GM19025 (cell line): ENCODE measurements around the gene HERPUD1.

Experiments used
- ATAC-seq: cut with Tn5 transposase; IDR thresholded peaks from one replicate; pipeline ENCODE4 v1.9.1; 2021; ENCODE audit warnings: mild to moderate bottlenecking, low read depth, moderate library complexity; ENCODE audit not compliant: unreplicated experiment

Gene HERPUD1

DNA sequence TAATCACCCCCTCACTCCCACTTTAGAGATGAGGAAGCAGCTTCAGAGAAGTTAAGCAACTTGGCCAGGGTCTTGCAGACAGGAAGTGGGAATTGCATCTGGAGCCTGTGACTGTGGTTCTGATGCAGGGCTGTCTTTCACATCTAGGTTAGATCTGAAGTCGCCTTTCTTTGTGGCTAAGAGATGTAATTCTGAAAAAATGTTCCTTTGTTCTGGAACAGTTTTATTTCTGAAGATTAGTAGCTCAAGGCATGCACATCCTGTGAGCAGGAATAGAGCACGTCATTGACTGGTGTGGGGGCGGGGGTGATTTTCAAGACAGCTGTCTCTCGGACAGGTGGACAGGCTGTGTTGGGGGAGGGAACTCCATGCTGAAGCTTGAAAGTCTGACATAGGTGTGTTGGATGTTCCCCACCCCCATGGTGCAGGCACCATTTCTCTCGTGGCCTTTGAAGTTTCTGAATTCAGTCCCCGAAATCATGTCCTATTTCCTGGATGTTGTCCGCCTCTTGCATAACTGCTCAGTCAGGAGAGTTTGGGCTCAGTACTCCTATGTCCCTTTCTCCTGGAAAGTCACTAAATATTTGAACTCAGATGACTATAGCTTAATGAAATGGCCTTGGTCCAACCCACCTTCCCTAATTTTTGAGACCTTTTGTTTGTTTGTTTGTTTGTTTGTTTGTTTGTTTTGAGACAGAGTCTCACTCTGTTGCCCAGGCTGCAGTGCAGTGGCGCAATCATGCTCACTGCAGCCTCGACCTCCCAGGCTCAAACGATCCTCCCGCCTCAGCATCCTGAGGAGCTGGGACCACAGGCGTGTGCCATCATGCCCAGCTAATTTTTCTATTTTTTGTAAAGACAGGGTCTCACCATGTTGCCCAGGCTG lies 21.0 kb upstream of the HERPUD1 start:
- no peak for ATAC-seq

DNA sequence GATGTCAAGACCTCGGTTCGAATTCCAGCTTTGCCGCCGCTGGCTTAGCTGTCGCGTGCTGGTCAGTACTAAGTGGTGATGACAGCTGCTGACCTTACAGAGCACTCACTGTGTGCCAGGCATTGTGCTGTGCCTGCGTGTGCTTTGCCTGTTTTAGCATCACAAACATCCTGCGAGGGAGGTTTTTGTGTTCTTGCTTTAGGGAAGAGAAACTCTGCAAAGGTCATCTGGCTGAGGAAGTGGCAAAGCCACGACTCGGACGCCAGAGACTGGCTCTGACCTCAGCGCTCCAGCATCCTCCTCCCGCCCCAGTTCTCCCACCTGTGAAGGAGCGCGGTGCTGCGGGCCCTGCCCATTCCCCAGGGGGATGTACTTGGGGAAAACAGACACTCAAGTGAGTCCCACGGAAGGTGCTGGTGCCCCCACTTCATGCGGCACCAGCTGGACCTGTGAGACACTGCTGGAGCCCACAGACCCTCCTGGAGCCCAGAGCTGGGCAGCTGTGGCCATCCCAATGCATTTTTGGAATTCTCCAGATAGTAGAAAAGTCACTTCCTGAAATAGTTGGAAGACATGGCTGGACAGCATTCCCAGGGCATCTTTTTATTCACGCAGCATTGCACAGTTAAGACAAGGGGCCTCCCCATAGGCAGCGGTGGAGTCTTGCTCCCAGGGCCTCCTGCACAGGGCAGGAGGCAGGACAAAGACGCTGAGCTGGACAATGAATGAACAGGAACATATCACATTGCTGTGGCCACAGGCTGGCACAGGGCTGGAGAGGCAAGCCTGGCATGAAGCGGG lies 20.0 kb upstream of the HERPUD1 start:
- peak; percentile 74 for ATAC-seq

DNA sequence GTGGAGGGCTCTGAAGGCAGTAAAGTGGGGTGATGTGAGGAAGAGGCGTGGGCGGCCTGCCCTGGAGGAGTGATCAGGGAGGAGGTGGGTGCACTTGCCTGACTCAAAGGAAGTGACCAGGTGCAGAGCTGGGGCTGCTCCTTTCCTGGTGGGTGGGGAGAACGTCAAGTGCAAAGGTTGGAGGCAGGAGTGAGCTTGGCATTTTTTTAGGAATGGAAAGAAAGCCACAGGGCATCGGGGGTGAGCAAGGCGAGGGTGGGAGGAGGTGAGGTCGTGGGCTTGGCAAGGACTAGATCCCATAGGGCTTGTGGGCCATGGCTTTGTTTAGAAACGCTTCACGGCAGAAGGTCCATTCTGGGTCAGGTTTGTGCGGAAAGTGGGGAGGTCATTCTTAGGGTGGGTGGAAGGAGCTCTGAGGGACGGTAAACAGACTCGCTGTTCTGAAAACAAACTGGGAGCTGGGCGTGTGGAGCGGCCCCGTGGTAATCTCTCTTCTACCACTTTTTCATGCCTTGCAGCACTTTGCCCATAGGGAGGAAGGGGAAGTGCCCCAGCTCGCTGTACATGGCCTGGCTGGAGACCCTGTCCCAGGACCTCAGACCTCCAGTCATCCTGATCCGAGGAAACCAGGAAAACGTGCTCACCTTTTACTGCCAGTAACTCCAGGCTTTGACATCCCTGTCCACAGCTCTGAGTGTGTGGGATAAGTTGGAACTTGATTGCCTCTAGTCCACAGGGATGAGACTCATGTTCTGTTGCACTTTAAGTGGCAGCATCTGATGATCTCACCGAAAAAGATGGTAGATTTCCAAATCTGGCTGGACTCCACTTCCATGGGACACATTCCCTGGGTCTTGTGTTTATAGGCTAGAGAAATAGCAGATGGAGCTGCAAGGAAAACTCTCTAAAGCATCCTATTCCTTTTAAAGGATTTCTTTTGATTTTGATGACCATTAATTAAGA lies 18.9 kb upstream of the HERPUD1 start:
- no peak for ATAC-seq

DNA sequence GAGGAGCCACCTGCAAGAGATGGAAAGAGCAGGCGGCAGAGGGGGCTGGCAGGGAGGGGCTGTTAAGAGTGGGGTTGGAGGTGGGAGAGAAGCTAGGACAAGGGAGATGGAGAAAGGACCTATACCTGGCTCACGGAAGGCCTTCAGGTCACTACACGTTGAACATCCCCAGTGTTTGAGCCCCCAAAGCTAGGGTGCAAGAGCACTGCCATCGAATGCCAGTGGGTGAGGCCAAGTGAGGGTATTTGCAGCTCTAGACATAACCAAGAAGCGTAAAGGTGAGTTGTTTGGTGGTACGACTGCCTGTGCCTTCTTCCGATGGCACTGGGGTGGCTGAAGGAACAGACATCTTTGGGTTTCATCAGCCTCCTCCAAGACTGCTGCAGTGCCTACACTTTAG lies 17.0 kb upstream of the HERPUD1 start:
- ATAC-seq: no peak

DNA sequence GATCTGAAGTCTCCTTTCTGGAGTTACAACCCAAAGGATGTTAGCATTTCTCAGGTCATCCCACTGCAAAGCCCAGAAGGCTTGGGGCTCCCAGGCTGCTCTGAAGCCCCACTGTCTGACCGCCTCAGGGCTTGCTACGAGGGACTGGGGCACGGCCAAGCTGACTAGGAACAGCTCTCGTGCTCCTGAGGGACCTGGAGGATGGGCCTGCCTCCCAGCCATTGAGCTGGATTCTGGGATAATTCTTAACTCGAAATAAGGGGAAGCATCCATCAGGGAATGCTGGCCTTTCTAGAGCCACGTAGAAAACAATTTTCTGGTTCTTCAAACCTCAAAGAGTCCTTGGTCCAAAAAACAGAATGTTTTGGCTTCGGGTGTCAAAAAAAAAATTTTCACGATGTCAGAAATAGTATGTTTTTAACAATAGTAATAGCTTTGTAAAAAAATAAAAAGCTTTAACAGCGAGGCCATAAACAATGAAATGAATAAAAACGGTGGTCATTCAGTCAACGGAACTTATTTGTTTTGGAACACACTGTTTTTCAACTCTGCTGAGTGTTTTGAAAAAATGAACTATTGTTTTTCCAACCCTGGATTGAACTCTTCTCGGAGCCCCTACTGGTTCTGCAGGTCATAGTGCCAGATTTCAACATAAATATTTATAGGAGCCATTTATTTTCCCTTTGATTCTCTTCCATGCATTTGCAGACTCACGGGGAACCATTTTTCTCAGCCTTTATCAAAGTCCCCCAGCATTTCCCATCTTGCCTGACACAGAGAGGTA lies 16.4 kb upstream of the HERPUD1 start:
- no peak for ATAC-seq

DNA sequence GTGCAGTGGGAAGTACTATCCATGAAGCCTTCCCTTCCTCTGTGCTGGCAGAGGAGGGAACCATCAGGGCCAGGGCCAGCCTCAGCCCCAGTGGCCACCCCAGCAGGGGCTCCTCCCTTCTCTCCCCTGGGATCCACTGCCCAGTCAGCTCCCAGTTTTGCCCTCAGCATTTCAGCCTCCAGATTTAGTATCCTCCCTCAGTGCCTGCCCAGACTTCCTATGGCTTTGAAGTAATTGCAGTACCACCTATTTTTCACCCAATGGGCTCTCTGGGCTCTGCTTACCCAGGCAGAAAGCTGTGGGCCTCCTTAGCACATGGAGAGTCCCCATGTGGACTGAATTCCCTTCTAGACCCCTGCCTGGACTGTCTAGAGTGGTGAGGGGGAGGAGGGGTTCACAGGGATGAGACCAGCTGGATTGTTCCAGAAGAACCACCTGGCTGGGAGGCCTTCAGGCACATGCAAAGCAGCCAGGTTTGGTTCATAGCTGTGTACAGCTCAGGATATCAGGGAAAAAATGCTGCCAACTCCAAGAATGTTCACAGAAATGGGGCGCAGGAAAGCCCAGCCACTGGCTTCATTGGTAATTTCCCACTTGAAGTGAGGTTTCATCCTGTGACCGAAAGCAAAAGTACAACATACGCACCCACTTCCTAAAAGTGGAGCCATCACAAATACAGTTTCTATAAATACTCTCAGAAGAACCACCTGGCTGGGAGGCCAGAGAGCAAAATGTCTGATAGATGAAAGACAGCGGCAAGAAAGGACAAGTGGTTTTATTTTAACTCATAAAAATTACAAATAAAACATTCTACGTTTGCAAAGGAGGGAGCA lies 15.2 kb upstream of the HERPUD1 start:
- peak; percentile 76 for ATAC-seq

DNA sequence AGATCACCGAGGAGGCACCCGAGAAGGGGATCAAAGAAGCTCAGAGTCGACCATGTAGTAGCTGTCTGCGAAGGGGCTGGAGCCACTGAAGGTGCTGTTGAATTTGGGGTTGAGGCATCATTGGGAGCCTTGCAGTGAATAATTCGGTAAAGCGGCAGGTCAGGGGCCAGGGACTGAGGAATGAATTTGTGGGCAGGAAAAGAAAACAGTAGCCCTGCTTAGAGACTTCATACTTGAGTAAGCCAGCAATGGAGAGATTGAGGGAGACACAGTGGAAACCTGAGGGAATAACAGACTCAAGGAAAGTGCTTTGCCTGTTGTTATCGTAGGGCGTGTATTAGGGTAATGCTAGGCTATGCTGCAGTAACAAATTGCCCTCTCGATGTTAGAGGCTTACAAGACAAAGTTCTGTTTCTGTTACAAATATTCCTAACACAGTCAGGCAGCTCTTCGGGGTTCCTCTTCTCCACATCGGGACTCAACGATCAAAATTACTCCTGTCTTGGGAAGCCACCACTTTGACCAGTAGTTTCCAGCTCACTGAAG lies 13.4 kb upstream of the HERPUD1 start:
- no peak for ATAC-seq

DNA sequence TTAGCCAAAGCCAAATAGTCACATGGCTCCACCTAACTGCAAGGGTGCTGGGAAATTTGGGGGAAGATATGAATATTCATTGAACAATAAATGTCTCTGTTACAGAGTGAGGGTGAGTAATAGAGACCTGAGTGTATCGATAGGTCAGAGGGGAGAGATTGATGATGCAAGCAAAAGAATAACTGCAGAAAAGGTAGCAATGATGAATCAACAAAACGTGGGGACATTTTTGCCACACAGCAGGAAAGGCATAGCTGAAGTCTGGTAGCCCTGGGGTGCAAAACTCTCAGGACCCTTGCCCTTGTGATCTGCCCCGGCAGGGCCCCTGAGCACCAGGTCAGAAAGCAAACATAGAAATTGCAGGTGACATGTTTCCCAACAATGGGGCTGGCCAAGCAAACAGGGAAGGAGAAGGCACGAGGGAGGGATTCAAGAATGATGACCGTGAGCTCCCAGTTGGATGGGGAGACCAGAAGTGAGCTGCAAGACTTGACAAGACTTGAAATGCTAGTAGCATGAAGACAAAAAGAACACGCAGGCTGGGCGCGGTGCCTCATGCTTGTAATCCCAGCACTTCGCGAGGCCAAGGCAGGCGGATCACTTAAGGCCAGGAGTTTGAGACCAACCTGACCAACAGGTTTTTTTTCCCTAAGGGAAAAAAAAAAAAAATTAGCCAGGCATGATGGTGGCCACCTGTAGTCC lies 12.7 kb upstream of the HERPUD1 start:
- no peak for ATAC-seq

DNA sequence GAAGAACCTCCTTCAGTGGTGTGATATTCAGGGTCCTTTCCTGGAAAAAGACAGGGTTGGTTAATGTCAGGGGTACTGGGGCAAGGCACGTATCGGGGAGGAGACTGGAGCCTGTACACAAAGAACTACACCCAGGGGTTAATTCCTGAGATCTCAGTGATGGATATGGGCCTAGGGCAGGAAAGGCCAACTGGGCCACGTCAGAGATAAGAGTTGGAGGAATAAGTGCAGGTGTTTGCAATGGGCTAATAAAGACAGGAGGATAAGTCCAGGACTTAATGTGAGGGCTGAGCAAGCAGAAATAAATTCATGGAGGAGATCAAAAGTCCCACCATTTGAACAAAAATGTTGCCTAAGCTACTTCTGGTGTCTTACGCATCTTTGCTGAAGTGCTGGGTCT lies 10.4 kb upstream of the HERPUD1 start:
- ATAC-seq: no peak

DNA sequence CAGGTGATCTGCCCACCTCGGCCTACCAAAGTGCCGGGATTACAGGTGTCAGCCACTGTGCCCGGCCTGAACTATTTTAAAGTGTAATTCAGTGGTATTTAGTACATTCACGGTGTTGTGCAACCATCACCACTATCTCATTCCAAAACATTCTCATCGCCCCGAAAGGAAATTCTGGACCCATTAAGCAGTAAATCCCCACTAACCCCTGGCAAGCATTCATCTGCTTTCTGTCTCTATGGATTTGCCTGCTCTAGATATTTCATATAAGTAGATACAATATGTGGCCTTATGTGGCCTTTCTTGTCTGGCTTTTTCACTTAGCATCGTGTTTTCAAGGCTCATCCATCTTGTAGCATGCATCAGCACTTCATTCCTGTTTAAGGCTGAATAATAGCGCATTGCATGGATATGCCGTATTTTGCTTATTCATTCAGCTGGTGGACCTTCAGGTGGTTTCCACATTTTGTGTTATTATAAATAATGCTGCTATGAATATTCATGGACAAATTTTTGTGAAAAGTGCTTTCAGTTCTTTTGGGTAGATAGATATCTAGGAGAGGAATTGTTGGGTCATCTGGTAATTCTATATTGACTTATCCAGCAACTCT lies 8.4 kb upstream of the HERPUD1 start:
- ATAC-seq: no peak

DNA sequence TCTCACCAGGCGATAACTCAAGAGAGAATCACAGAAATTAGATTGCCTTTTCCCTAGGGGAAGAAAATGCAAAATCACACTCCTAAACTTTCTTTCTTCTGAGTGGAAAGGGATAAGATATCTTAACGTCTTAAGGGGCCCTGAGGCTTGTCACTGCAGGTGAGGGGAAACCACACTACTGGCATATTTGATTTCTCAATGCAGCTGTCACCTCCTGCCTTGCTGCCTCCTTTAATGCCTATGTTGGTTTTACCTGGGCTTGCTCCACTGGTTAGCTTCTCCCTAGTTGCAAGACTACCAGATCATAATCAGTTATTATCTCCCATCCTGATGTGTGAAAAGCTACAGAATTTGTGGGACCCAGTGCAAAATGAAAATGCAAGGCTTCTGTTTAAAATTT lies 4.5 kb upstream of the HERPUD1 start:
- ATAC-seq: no peak

DNA sequence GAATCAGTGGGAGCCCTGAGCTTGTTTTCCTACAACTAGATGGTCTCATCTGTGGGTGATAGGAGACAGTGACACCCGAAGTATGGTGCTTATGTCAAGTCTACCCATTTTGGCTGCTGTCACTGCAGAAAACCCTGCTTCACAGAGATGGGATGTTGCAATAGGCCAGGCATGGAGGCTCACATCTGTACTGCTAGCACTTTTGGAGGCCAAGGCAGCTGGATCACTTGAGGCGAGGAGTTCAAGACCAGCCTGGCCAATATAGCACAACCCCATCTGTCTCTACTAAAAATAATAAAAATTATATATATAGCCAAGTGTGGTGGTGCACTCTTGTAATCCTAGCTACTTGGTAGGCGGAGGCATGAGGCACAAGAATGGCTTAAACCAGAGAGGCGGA lies 2.3 kb upstream of the HERPUD1 start:
- ATAC-seq: no peak

DNA sequence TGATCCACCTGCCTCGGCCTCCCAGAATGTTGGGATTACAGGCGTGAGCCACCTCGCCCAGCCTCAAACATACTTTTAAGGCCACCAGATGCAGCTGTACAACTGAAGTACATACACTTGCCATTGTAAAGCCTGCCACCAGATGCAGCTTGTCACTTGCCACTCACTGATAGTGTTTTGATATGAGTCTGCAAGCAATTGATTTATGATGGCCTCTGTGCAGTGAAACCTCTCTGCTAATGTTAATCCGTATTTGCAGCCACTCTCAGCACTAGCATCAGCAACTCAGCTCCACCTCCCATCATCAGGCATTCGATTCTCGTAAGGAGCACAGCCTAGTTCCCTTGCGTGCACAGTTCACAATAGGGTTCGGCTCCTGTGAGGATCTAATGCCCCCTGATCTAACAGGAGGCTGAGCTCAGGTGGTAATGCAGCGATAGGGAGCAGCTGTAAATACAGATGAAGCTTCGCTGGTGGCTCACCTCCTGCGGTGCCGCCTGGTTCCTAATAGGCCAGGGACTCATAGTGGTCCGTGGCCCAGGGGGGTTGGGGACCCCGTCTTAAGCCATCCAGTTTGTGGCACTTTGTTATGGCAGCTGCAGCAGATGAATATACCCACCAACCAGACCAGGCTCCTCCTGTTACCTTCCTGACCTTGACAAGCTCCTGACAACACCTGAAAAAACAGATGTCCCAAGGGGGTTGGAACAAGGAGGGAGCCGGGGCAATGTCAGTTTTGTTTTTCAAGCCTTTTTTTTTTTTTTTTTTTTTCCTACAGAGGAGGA lies 1.3 kb upstream of the HERPUD1 start:
- no peak for ATAC-seq

DNA sequence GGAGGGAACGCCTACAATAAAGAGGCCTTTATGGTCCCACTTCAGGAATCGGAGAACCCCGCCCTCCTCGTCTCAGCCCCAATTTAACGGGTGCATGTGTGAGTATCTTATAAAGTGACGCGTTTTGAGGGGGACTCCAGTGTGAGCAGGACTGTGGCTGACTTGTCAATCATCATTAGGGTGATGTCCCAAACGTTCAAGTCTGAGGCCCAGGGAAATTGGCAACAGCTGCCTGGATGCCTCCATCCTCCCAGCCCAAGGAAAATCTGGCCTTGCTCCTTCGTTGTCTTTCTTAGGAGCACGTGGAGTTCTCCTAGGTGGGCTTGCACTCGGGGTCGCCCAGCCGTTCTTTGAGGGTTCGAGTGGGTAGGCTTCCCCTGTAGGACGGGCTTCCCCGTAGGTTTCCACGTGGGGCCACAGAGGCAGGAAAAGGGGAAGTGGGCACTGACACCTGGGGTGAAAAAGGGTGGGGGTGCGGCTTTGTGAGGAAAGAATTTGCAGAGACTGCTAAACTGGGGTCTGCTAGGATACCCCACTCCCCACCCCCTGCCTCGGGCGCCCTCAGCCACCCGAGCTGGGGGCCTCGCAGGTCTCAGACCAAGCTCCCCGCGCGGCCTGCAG lies 561 bp upstream of the HERPUD1 start:
- ATAC-seq: peak; percentile 29

DNA sequence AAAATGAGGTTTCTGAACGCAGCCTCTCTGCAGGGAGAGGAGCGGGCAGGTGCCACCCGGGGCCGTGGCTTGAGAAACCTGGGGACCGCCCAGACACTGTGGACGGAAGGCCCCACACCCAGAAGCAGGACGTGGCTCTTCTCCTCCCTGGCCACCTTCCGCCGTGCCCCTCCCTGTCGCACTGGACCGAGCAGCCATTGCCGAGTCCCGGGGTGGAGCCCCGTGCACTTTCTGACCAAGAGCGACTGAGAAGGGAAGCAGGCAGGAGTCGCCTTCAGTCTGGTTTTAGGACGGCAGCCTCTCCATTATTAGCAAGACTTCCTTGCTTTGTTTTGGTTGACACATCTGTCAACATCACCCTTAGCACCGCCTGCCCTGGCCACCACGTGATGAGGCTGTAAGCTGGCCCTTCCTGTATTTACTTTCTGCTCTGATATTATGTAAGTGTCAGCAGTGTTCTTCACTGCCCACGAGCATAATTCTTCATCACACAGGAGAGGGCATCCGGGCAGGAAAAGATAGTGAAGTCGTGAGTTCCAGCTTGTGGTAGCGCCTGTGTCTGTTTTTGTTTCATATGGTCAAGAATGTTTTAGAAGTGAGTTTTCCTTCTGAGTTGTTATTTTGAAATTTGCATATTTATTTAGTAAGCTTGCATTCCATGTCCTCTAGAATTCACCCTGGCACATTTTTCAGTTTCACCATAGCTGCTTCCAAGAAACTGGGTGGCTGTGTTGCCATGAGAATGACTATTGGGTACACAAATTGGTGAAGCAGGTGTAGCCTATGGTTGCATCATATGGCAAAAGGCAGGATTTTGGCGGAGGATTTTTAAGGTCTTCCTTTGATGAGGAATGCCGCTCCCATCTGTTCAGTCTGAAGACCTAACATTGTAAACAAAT lies 1.0 kb downstream of the HERPUD1 start:
- ATAC-seq: no peak
